ENCODE results near the gene SPDYE6.
A peak's percentile ranks its signal among the peaks of the same experiment; 100 is the strongest.
"Not testable (repeated sequence)": the region's sequence is repeated elsewhere in the genome, so short reads cannot be mapped to it uniquely, and the experiment has no call there.

The SPDYE6 gene

DNA sequence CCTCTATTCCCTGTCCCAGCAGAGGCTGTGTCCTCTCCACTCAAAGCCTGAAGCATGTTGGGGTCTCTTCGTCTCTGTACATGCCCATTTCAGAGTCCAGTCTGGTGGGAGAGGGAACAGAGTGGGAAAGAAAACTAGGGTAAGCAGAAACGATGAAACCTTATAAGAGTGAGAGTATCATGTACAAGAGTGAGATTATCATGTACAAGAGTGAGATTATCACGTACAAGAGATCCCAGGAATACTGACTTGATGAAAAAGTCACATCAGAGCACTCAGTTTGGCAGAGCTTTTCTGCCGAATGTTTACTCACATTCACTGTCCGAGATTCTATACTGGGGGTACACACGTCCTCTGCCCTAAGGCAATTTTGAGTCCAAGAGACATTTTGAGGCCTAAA, at the start of gene SPDYE6:
Gene SPDYE6, minus strand, starts transcription at position 101 of the 400 bp plus-strand sequence. CDS start 421 bp downstream, outside the sequence.
- not testable (repeated sequence) for DNase-seq

- DNase-seq: not testable (repeated sequence)
These were observed 48.6 kb upstream of the SPDYE6 start for GRCh38 chr7:102404862-102405188.

GRCh38 chr7:102404005-102404861, 48.0 kb upstream of the SPDYE6 start:
- peak; percentile 72 for DNase-seq

GRCh38 chr7:102403563-102403962, 47.3 kb upstream of the SPDYE6 start:
- DNase-seq: peak; percentile 15

DNA sequence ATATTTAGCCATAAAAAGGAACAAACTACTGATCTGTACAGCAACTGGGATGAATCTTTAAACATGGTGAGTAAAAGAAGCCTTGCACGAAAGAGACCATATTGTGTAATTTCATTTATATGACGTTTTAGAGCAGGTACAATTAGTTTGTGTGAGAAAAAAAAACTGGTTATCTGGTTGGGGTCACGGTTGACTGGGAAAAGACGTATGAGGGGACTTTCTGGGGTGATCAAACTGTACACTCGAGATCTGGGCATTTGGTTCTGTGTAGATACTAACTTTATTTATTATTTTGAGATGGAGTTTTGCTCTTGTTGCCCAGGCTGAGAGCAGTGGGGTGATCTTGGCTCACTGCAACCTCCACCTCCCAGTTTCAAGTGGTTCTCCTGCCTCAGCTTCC, 44.1 kb upstream of the SPDYE6 start:
- no peak for DNase-seq

DNA sequence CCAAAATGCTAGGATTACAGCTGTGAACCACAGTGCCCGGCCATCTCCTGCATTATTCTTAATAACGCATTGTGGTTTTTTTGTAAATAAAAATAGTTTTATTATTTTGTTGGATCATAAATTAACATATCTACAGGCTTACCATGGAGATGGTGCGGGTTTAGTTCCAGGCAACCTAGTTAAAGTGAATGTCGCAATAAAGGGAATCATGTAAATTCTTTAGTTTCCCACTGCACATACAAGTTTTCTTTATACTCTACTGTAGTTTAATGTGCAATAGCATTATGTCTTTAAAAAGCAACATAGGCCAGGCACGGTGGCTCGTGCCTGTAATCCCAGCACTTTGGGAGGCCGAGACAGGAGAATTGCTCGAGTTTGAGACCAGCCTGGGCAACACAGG, 42.3 kb upstream of the SPDYE6 start:
- no peak for DNase-seq

GRCh38 chr7:102396710-102397019, 40.4 kb upstream of the SPDYE6 start:
- DNase-seq: no peak

DNA sequence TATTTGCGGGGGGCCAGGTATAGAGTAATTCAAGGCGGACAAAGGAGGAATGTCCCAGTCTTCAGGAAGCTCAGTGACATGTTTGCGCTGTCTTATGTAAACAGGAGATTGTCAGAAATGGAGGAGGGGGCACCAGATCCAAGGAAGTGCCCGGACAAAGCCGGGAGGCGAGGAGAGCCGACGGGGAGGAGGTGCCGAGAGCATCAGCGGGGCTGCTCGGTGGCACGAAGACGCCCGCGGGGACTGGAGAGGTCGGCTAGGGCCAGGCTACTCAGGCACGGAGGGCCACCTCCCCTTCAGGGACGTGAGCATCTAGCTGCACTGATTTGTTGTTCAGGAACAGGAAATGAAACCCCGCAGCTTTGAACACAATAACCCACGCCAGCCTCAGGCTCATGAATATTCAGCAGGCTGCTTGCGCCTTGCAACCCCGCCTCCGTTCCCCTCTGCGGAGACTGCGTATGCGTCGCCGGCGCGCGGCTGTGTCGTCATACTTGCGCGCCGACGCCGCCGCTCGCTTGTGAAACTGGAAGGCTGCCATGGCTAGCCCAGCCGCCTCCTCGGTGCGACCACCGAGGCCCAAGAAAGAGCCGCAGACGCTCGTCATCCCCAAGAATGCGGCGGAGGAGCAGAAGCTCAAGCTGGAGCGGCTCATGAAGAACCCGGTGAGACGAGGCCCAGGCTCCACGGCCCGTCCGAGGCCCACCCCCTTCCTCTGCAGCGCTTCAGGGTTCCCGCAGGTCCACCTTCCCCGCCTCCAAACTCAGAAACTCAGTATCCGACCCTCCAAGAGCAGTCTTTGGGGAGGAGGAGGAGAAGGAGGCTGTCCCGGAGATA, 39.8 kb upstream of the SPDYE6 start, which contains the start of gene PRKRIP1:
Gene PRKRIP1, plus strand, starts transcription at position 491 of the 837 bp plus-strand sequence. Its CDS starts 49 bp downstream, at position 540.
- peak; percentile 95 for DNase-seq

GRCh38 chr7:102395592-102395872, 39.3 kb upstream of the SPDYE6 start:
- DNase-seq: no peak

DNA sequence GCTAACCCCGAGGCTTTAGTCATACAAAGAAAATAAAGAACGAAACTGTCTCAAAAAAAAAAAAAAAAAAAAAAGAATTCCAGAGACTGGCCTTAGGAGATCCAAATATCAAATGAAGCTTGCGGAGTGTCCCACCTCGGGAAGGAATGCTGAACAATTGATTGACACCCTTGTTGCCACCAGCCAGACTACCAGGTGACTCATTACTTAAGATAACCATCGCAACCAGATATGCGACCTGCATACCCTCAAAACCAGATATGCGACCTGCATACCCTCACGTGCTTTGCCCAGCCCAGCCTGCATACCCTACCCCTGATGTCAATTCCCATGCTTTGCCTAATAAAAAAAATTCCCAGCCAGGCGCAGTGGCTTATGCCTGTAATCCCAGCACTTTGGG, 37.2 kb upstream of the SPDYE6 start:
- DNase-seq: no peak

GRCh38 chr7:102392330-102392729, 36.1 kb upstream of the SPDYE6 start:
- no peak for DNase-seq

DNA sequence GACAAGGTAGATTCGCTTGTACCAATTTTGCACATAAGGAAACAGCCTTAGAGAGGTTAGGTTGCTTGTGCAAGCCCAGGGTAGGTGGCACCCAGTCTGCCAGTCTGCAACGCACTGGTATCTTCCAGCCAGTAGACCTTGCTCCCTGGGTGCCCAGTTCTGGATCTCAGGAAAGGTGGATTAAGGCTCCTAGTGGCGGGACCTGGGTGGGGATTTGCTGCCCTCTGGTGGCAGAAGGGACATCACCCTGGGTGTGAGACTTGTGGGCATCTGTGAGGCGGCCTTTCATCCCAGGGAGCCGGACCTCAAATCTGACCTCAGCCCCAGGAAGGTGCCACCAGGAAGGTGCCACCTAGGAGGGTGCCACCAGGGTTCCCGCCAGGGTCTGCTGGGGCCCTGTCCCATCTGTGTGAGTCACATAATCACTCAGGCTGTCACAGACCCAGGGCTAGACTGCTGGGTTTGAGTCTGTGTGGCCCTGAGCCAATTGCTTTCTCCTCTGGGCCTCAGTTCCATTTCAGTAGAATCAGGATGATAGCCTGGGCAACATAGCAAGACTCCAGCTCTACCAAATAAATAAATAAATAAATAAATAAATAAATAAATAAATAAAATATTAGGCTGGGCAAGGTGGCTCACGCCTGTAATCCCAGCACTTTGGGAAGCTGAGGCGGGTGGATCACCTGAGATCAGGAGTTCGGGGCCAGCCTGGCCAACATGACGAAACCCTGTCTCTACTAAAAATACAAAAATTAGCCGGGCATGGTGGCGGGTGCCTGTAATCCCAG, 34.6 kb upstream of the SPDYE6 start:
- peak; percentile 92 for DNase-seq

DNA sequence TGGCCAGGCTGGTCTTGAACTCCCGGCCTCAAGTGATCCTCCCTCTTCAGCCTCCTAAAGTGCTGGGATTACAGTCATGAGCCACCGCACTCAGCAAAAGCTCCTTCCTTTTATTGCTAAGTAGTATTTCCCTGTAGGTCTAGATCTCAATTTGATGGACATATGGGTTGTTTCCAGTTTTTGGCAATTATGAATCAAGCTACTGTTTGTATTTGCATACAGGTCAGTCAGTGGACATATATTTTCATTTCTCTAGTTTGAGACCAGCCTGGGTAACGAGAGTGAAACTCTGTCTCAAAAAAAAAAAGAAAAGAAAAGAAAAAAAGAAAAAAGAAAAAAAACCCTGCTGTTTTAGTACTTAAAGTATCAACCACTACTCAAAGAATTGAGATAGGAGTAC, 33.6 kb upstream of the SPDYE6 start:
- DNase-seq: no peak

- no peak for DNase-seq
These were observed 30.8 kb upstream of the SPDYE6 start for GRCh38 chr7:102387064-102387463.

DNA sequence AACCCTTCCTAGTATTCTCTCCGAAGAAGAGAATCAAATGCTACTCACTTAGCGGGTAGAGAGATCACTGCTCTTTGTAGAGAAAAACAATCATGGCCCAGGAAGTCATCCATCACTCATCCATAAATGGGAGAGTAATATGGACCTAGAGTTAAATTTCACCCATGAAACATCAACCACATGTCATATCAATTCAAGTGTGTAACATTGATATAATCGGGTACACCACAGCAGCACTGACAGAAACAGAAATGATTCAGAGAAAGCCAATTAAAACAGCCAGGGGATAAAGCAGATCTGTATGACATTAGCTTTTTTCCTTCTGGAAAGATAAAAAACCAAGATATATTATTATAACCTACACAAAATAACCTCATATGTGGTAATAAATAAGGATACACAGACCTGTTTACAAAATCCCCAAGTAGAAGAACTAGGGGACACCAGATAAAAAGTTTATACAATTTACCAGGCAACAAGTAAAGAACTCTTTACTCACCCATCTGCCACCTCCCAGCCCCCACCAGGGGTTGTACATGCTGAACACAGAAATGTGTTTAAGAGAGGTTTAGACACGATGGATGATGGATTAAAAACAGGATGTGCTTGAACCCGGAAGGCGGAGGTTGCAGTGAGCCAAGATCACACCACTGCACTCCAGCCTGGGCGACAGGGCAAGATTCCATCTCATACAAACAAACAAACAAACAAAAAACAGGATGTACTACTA, 25.6 kb upstream of the SPDYE6 start:
- not testable (repeated sequence) for DNase-seq

- DNase-seq: not testable (repeated sequence)
These were observed 24.6 kb upstream of the SPDYE6 start for GRCh38 chr7:102380837-102381236.

DNA sequence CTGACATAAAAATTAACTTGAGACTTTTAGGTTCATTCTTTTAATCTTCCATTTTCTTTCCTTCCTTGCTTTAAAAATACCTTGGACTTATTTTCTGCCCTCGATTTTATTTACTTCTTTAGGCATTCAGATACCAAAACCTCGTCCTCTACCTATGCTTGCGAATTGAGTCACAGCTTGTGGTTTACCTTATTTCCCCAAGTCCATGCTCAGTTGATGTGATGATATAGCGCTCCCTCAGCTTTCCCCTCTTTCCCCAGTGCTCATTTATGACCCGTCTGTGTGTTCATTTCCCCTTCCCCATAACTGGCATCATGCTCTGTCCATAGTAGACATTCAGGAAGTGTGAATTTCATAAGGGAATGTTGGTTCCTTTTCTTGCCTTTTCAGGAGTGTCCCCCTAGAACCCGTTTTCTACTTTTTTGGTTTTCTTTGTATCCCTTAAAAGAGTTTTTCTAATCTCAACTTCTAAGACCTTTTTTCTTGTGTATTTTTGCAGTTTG, 20.8 kb upstream of the SPDYE6 start:
- no peak for DNase-seq

- not testable (repeated sequence) for DNase-seq
These were observed 16.6 kb upstream of the SPDYE6 start for GRCh38 chr7:102372796-102373195.

DNA sequence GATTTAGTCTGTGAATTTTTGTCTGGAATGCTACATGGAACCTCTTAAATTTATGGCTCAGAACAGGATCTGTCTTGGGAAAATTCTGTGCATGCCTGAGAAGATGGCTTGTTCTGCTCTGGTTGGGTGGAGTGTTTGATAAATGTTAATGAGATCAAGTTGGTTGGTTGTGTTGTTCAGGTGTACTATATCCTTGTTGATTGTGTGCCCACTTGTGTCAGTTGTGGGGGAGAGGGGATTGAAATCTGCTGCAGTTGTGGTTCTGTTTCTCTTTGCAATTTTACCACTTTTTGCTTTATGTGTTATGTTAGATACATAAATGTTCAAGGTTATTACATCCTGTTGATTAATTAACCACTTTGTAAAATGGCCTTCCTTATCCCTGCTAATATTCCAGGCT, 13.8 kb upstream of the SPDYE6 start:
- not testable (repeated sequence) for DNase-seq

DNA sequence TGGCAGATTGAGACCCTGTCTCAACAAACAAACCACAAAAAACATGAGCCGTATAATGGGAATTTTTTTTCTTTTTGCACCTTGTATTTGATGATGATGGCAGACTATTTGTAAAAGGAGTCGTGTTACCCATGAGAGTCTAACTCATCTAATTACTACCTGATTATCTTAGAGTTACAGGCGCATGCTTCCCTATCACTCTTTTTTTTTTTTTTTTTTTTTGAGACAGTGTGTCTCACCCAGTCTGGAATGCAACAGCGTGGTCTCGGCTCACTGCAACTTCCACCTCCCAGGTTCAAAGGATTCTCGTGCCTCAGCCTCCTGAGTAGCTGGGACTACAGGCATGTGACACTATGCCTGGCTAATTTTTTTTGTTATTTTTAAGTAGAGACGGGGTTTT, 9.1 kb upstream of the SPDYE6 start:
- not testable (repeated sequence) for DNase-seq

GRCh38 chr7:102364394-102364886, 8.2 kb upstream of the SPDYE6 start:
- not testable (repeated sequence) for DNase-seq
